Mucosa of descending colon (tissue), 3 donors: Measurements from ENCODE around the gene ATG7. TPM values are rescaled to one million over a fixed set of nuclear protein-coding genes. Genes with fewer than 3 reads are reported as not detected.

ENCODE experiments used
- ATAC-seq: fragments of 200-7000 bp; cut with Tn5 transposase; one replicate; pipeline ENCODE4 v1.9.1; 2020; ENCODE audit warnings: mild to moderate bottlenecking, moderate library complexity
- DNase-seq, 3 donors: peaks; one replicate each; pipeline ENCODE4 v3.0.0-alpha.2; 2020
- H3K36me3 ChIP-seq: fragments of 200-600 bp; one replicate; pipeline ENCODE4 v1.8.0; 2021; ENCODE audit warnings: low read depth, mild to moderate bottlenecking
- H3K4me1 ChIP-seq: fragments of 200-600 bp; one replicate; pipeline ENCODE4 v1.8.0; 2021; ENCODE audit warnings: low read depth, mild to moderate bottlenecking
- H3K4me3 ChIP-seq: fragments of 200-600 bp; one replicate; pipeline ENCODE4 v1.8.0; 2021; ENCODE audit warnings: mild to moderate bottlenecking
- H3K9me3 ChIP-seq: fragments of 200-600 bp; one replicate; pipeline ENCODE4 v1.8.0; 2021; ENCODE audit warnings: mild to moderate bottlenecking
- CTCF ChIP-seq: fragments of 200-600 bp; IDR thresholded peaks from one replicate; pipeline ENCODE4 v1.8.0; 2022; ENCODE audit warnings: antibody characterized with exemption, mild to moderate bottlenecking
- intact Hi-C, 2 donors: fragments of 100-400 bp; cut with DNase I in 1 of 2; cut with micrococcal nuclease in 1 of 2; formaldehyde crosslinking; loops; one replicate each; pipeline versions ENCODE4 v1.11.0 to v1.11.1; 2022; cut with DNase I, micrococcal nuclease
- total RNA-seq, 3 donors: library from RNA; stranded (reverse); fragmentation: NEBNext Ultra II Directional in 2 of 3; extraction: Animal tissue kit (Norgen Biotek cat#: 25700) in 2 of 3; gene quantifications; one replicate each; pipeline versions ENCODE4 v1.2.1 to v1.2.4, GENCODE V29; 2021 to 2023
- donor health status: DM: no; HTN: no; CAD: no; lungs with moderate emphysema.
- donor health status: DM: no; HTN: no; CAD: no.
- donor health status: DM: no; HTN: yes; CAD: no.

The ATG7 gene
- total RNA-seq, 3 donors from 2014 or later = 40.4 to 49.6 (median 43.3) TPM

- no peak for DNase-seq
- TF ChIP-seq CTCF = no peak
- H3K4me1 ChIP-seq = peaks cover 16% of the 10 kb centered on the region
- no peak for ATAC-seq
- H3K4me3 ChIP-seq = peak overlapping the region; percentile 37
- intact Hi-C loops = no loop called here
- peaks cover 2% of the 10 kb centered on the region for H3K9me3 ChIP-seq
- H3K36me3 ChIP-seq = no peaks in the 10 kb centered on the region
These were observed 843 bp downstream of the ATG7 start for GRCh38 chr3:11272906-11273574.

- DNase-seq (no peak), ATAC-seq (no peak)
- H3K9me3 ChIP-seq = peaks cover 2% of the 10 kb centered on the region
- H3K4me1 ChIP-seq = peaks cover 16% of the 10 kb centered on the region
- H3K36me3 ChIP-seq = no peaks in the 10 kb centered on the region
- intact Hi-C loops = no loop called here
- TF ChIP-seq CTCF = no peak
- no peak overlapping the region for H3K4me3 ChIP-seq
These were observed 1.7 kb downstream of the ATG7 start for GRCh38 chr3:11273891-11274291.

- TF ChIP-seq CTCF = no peak
- Histone ChIP-seq H3K36me3 (no peaks in the 10 kb centered on the region), H3K9me3 (peaks cover 2% of the 10 kb centered on the region), H3K4me1 (peaks cover 16% of the 10 kb centered on the region), H3K4me3 (no peak overlapping the region)
- DNase-seq (no peak), ATAC-seq (no peak)
- intact Hi-C loops = no loop called here
These were observed 2.5 kb downstream of the ATG7 start for GRCh38 chr3:11274566-11275142.

- Histone ChIP-seq H3K4me3 (no peak overlapping the region), H3K4me1 (peaks cover 16% of the 10 kb centered on the region), H3K9me3 (peaks cover 2% of the 10 kb centered on the region), H3K36me3 (no peaks in the 10 kb centered on the region)
- ATAC-seq (no peak), DNase-seq (no peak)
- intact Hi-C loops = no loop called here
- TF ChIP-seq CTCF = no peak
These were observed 3.7 kb downstream of the ATG7 start for GRCh38 chr3:11275926-11276325.

GRCh38 chr3:11276901-11277300 lies 4.7 kb downstream of the ATG7 start:
- DNase-seq = no peak
- peaks cover 2% of the 10 kb centered on the region for H3K9me3 ChIP-seq
- TF ChIP-seq CTCF = no peak
- H3K36me3 ChIP-seq = no peaks in the 10 kb centered on the region
- intact Hi-C loops = no loop called here
- no peak overlapping the region for H3K4me3 ChIP-seq
- H3K4me1 ChIP-seq = peaks cover 14% of the 10 kb centered on the region
- ATAC-seq = no peak
